Upper lobe of left lung (tissue), 4 donors: ENCODE measurements around the gene CST7.

ENCODE experiments used
- POLR2A ChIP-seq, 4 donors: fragments of 450-650 bp; IDR thresholded peaks; one replicate each; pipeline ENCODE4 v1.5.1; 2016 to 2017; ENCODE audit warnings: antibody characterized with exemption in 4 of 4, mild to moderate bottlenecking in 2 of 4
- POLR2AphosphoS5 ChIP-seq, 2 donors: sonication (generic); formaldehyde crosslinking; IDR thresholded peaks; one replicate each; pipeline ENCODE4 v1.5.1; 2017; ENCODE audit warnings: antibody characterized with exemption in 2 of 2
- TF ChIP-seq, protein P1 (sequence below), 6 experiments: fragments of 450-650 bp in 4 of 6; fragments of 200-600 bp in 2 of 6; sonication (generic) in 2 of 6; IDR thresholded peaks; one replicate each; pipeline ENCODE4 v1.5.1; 2016 to 2019; ENCODE audit warnings: antibody characterized with exemption in 6 of 6

DNA sequence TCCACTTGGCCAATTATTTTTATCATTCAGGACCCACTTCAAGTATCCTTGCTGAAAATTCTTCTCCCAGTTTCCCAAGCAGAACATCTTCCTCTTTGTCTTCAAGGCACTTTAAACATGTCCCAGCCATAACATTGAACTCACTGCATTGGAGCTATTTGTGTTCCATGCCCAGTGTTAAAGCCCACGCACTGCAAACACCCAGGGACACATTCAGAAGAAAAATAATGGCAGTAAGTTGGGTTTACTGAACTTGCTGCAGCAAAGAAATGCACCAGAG, 45.1 kb downstream of the CST7 start:
- TF ChIP-seq, protein P1, sequence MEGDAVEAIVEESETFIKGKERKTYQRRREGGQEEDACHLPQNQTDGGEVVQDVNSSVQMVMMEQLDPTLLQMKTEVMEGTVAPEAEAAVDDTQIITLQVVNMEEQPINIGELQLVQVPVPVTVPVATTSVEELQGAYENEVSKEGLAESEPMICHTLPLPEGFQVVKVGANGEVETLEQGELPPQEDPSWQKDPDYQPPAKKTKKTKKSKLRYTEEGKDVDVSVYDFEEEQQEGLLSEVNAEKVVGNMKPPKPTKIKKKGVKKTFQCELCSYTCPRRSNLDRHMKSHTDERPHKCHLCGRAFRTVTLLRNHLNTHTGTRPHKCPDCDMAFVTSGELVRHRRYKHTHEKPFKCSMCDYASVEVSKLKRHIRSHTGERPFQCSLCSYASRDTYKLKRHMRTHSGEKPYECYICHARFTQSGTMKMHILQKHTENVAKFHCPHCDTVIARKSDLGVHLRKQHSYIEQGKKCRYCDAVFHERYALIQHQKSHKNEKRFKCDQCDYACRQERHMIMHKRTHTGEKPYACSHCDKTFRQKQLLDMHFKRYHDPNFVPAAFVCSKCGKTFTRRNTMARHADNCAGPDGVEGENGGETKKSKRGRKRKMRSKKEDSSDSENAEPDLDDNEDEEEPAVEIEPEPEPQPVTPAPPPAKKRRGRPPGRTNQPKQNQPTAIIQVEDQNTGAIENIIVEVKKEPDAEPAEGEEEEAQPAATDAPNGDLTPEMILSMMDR (IDR thresholded peaks at IDR 0.05), result no peak
- TF ChIP-seq POLR2A (IDR thresholded peaks at IDR 0.05), result no peak
- TF ChIP-seq POLR2AphosphoS5 (IDR thresholded peaks at IDR 0.05), result no peak
